ENCODE data around the gene ZNF587. TPM values are rescaled to one million over a fixed set of nuclear protein-coding genes. Genes with fewer than 3 reads are reported as not detected.
"Not testable (repeated sequence)": the region's sequence is repeated elsewhere in the genome, so short reads cannot be mapped to it uniquely, and the experiment has no call there.

Gene ZNF587
- total RNA-seq, 1 donor from 2014 or later, result 61.3 TPM

DNA sequence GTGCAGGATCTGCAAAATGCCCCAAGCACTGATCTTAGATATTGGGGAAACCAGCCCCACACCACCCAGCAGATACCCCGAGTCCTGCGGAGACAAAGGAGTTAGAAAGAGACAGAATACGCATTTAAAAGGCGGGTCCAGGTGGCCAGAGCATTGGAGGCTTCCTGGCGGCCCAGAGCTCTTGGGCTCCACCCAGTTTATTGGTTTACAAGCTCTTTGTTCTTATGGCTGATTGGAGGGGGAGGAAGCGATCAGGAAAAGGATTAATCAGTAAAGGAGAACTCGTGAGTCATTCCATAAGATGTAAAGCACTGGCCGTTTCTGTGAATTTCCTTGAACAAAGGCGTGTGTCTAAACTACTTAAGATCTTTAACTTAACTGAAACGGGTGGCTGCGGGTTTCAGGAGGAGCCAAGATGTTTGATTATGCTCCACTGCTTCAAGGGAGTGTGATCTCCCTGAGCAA, 926 bp downstream of the ZNF587 start:
- peak overlapping the region; percentile 95 for H3K4me3 Mint-ChIP-seq
- H3K27me3 Mint-ChIP-seq, result no peaks in the 10 kb centered on the region
- H3K4me1 Mint-ChIP-seq (ENCODE audit: unreplicated experiment), result peaks cover 17% of the 10 kb centered on the region
- TF ChIP-seq, protein P1, sequence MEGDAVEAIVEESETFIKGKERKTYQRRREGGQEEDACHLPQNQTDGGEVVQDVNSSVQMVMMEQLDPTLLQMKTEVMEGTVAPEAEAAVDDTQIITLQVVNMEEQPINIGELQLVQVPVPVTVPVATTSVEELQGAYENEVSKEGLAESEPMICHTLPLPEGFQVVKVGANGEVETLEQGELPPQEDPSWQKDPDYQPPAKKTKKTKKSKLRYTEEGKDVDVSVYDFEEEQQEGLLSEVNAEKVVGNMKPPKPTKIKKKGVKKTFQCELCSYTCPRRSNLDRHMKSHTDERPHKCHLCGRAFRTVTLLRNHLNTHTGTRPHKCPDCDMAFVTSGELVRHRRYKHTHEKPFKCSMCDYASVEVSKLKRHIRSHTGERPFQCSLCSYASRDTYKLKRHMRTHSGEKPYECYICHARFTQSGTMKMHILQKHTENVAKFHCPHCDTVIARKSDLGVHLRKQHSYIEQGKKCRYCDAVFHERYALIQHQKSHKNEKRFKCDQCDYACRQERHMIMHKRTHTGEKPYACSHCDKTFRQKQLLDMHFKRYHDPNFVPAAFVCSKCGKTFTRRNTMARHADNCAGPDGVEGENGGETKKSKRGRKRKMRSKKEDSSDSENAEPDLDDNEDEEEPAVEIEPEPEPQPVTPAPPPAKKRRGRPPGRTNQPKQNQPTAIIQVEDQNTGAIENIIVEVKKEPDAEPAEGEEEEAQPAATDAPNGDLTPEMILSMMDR (conservative IDR thresholded peaks at IDR 0.05), result no peak
- DNase-seq (ENCODE audit: extremely low spot score, unreplicated experiment), result no peak
- H3K9me3 Mint-ChIP-seq, result no peaks in the 10 kb centered on the region
- H3K27ac Mint-ChIP-seq, result peak overlapping the region; percentile 89
- peaks cover 32% of the 10 kb centered on the region for H3K36me3 Mint-ChIP-seq

DNA sequence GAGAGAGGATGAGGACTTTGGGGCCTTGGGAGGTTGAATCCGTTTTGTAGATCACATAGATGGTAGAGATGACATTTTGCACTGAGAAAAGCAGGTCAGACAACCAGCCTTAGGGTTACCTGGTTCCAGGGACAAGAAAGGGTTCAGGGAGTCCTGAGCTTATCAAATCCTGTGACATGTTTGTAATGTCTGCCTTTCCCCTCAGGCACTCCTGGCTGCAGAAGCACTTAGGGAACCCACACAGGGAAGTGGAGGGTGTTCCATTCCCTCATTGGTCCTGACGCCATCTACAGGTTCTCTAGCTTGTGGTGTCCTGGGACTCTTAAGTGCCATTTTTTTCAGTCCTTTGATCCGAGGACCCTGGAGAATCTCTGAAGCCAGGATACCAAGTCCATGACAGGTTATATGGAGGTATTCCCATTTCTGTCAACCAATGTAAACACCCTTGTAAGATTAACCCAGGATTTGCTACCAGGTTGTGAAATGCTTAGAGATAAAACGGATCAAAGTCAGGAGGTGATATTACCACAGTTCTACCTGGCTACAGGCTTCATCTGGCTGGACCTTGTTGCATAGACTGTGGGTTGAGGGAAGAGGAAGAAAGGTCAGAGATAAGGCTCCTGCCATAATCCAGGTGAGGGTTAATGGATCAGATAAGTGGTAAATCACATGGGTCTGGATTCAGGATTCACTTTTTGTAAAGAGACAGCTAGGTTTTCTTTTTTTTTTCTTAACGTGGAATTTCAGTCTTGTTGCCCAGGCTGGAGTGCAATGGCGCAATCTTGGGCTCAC, 2.3 kb downstream of the ZNF587 start:
- H3K4me3 Mint-ChIP-seq, result peak overlapping the region; percentile 95
- H3K36me3 Mint-ChIP-seq, result peaks cover 35% of the 10 kb centered on the region
- not testable (repeated sequence) for H3K27ac Mint-ChIP-seq; H3K27me3 Mint-ChIP-seq; DNase-seq (ENCODE audit: extremely low spot score, unreplicated experiment); H3K9me3 Mint-ChIP-seq
- H3K4me1 Mint-ChIP-seq (ENCODE audit: unreplicated experiment), result peaks cover 17% of the 10 kb centered on the region

DNA sequence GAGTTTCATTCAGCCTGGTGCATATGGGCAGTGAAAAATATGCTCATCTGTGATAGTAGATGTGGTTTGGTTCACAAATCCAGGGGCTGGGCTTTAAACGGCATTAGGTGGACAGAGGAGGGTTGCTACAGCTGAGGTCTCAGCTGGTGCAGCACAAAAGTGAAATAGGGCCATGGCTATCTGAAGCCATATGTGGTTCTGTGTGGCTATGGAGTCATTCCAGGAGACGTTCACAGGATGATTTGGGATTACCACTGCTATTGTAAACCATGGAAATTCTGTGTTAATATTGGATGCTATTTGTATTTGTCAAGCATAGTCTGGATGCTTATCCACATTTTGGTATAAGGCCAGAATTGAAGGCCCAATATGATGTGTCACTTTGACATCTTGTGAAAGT, 4.5 kb downstream of the ZNF587 start:
- peaks cover 50% of the 10 kb centered on the region for H3K36me3 Mint-ChIP-seq
- H3K27ac Mint-ChIP-seq; H3K9me3 Mint-ChIP-seq; H3K27me3 Mint-ChIP-seq; DNase-seq (ENCODE audit: extremely low spot score, unreplicated experiment); H3K4me3 Mint-ChIP-seq: not testable (repeated sequence)
- peaks cover 17% of the 10 kb centered on the region for H3K4me1 Mint-ChIP-seq (ENCODE audit: unreplicated experiment)

DNA sequence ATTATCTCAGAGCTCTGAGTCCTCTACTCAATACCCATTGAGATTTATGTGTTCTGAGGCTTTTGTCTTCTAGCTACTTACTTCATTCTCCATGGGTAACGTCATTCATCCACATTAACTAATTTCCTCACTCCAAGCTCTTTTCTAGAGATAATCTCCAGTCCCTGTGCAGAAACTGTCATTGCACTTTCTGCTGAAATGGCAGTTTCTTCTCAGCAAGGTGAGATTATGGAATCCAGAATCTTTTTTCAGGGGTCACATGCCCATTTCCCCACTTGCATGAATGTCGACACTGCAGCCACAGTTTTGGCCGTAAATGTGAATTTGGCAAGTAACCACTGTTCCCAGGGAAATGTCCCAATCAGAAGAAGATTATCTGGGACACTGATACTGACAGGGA, 12.7 kb downstream of the ZNF587 start:
- not testable (repeated sequence) for DNase-seq (ENCODE audit: extremely low spot score, unreplicated experiment); H3K4me1 Mint-ChIP-seq (ENCODE audit: unreplicated experiment); H3K27ac Mint-ChIP-seq; H3K27me3 Mint-ChIP-seq; H3K4me3 Mint-ChIP-seq; H3K9me3 Mint-ChIP-seq
- peaks cover 78% of the 10 kb centered on the region for H3K36me3 Mint-ChIP-seq

DNA sequence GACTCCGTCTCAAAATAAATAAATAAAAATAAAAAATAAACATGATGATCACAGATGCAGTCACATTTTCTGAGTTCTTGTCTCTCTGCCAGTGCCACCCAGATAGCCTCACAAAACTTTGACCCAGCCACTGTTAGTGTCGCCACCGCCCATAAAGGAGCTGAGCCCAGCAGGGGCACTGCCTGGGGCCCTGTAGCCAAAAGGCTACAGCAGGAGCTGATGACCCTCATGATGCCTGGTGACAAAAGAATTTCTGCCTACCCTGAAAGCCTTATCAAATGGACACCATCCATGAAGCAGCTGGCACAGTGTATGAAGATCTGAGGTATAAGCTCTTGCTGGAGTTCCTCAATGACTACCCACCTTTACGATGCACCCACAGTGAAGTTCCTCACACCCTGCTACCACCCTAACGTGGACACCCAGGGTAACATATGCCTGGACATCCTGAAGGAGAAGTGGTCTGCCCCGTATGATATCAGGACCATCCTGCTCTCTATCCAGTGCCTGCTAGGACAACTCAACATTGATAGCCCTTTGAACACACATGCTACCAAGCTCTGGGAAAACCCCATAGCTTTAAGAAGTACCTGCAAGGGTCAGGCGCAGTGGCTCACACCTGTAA, 18.3 kb downstream of the ZNF587 start:
- no peaks in the 10 kb centered on the region for H3K9me3 Mint-ChIP-seq
- no peak overlapping the region for H3K27ac Mint-ChIP-seq
- H3K4me3 Mint-ChIP-seq, result no peak overlapping the region
- no peaks in the 10 kb centered on the region for H3K4me1 Mint-ChIP-seq (ENCODE audit: unreplicated experiment)
- H3K36me3 Mint-ChIP-seq, result peaks cover 71% of the 10 kb centered on the region
- no peak for DNase-seq (ENCODE audit: extremely low spot score, unreplicated experiment)
- no peaks in the 10 kb centered on the region for H3K27me3 Mint-ChIP-seq
- TF ChIP-seq, protein P1 (conservative IDR thresholded peaks at IDR 0.05), result no peak

DNA sequence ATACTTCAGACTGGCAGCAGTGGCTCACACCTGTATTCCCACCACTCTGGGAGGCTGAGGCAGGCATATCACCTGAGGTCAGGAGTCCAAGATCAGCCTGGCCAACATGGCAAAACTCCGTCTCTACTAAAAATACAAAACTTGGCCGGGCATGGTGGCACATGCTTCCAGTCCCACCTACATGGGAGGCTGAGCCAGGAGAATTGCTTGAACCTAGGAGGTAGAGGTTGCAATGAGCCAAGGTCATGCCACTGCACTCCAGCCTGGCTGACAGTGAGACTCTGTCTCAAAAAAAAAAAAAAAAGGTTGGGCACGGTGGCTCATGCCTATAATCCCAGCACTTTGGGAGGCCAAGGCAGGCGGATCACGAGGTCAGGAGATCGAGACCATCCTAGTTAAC, 20.0 kb downstream of the ZNF587 start:
- not testable (repeated sequence) for H3K27me3 Mint-ChIP-seq; H3K4me1 Mint-ChIP-seq (ENCODE audit: unreplicated experiment); H3K27ac Mint-ChIP-seq; H3K4me3 Mint-ChIP-seq; DNase-seq (ENCODE audit: extremely low spot score, unreplicated experiment)
- Mint-ChIP-seq H3K9me3 (peaks cover 11% of the 10 kb centered on the region), H3K36me3 (peaks cover 78% of the 10 kb centered on the region)

DNA sequence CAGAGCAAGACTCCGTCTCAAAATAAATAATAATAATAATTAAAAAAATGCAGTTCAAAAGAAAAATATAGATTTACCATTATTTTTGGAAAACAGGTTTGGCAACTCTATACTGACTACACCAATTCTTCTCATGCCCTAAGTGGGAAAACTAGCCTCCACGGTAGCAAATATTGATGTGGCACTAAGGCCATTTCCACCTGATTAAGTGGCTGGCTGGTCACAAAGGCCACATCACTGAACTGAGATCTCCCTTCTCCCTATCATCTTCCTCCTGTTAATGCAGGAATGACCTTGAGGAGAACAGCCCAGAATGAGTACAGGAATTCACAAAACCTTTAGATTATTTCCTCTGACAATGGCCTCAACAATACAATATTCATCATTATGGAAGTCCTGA, 20.6 kb downstream of the ZNF587 start:
- TF ChIP-seq, protein P1 (conservative IDR thresholded peaks at IDR 0.05), result no peak
- peaks cover 74% of the 10 kb centered on the region for H3K36me3 Mint-ChIP-seq
- no peak overlapping the region for H3K4me3 Mint-ChIP-seq
- H3K9me3 Mint-ChIP-seq, result peaks cover 11% of the 10 kb centered on the region
- DNase-seq (ENCODE audit: extremely low spot score, unreplicated experiment), result no peak
- H3K27ac Mint-ChIP-seq, result peak overlapping the region; percentile 52
- H3K4me1 Mint-ChIP-seq (ENCODE audit: unreplicated experiment), result no peaks in the 10 kb centered on the region
- H3K27me3 Mint-ChIP-seq, result no peaks in the 10 kb centered on the region

Data from type B pancreatic cell (in vitro differentiated cells).